ENCODE measurements around the gene GPX3. TPM values are rescaled to one million over a fixed set of nuclear protein-coding genes. Genes with fewer than 3 reads are reported as not detected.
A peak's percentile ranks its signal among the peaks of the same experiment; 100 is the strongest.

Gene GPX3
- total RNA-seq, 1 donor from 2014 or later, result 8.6 TPM

- DNase-seq (ENCODE audit: low read depth in 2 of 2), result no peak
These were observed 13.0 kb downstream of the GPX3 start for GRCh38 chr5:151033217-151033934.

GRCh38 chr5:151034422-151035379 lies 14.3 kb downstream of the GPX3 start:
- peak in 1 of 2 donors; percentile 42 for DNase-seq (ENCODE audit: low read depth in 2 of 2)

- no peak for DNase-seq (ENCODE audit: low read depth in 2 of 2)
These were observed 16.2 kb downstream of the GPX3 start for GRCh38 chr5:151036556-151036955.

GRCh38 chr5:151037561-151038411 lies 17.4 kb downstream of the GPX3 start:
- peak; percentile 61 to 79 for DNase-seq (ENCODE audit: low read depth in 2 of 2)

- DNase-seq (ENCODE audit: low read depth in 2 of 2), result no peak
These were observed 18.0 kb downstream of the GPX3 start for GRCh38 chr5:151038412-151038745.

- DNase-seq (ENCODE audit: low read depth in 2 of 2), result peak in 1 of 2 donors; percentile 76
These were observed 18.4 kb downstream of the GPX3 start for GRCh38 chr5:151038801-151039238.

- no peak for DNase-seq (ENCODE audit: low read depth in 2 of 2)
These were observed 19.3 kb downstream of the GPX3 start for GRCh38 chr5:151039665-151040064.

- no peak for DNase-seq (ENCODE audit: low read depth in 2 of 2)
These were observed 19.9 kb downstream of the GPX3 start for GRCh38 chr5:151040211-151040747.

- no peak for DNase-seq (ENCODE audit: low read depth in 2 of 2)
These were observed 21.3 kb downstream of the GPX3 start for GRCh38 chr5:151041577-151042268.

GRCh38 chr5:151042453-151043093 lies 22.2 kb downstream of the GPX3 start:
- DNase-seq (ENCODE audit: low read depth in 2 of 2), result no peak

- DNase-seq (ENCODE audit: low read depth in 2 of 2), result peak in 1 of 2 donors; percentile 34
These were observed 27.5 kb downstream of the GPX3 start for GRCh38 chr5:151047814-151048425.

GRCh38 chr5:151048526-151048925 lies 28.1 kb downstream of the GPX3 start:
- DNase-seq (ENCODE audit: low read depth in 2 of 2), result peak in 1 of 2 donors; percentile 35

GRCh38 chr5:151051066-151051930 lies 30.9 kb downstream of the GPX3 start:
- DNase-seq (ENCODE audit: low read depth in 2 of 2), result peak; percentile 63 to 85

GRCh38 chr5:151051931-151052608 lies 31.7 kb downstream of the GPX3 start:
- DNase-seq (ENCODE audit: low read depth in 2 of 2), result no peak

- no peak for DNase-seq (ENCODE audit: low read depth in 2 of 2)
These were observed 32.4 kb downstream of the GPX3 start for GRCh38 chr5:151052836-151053235.

GRCh38 chr5:151053796-151054462 lies 33.5 kb downstream of the GPX3 start:
- no peak for DNase-seq (ENCODE audit: low read depth in 2 of 2)

- no peak for DNase-seq (ENCODE audit: low read depth in 2 of 2)
These were observed 34.3 kb downstream of the GPX3 start for GRCh38 chr5:151054709-151055108.

GRCh38 chr5:151055336-151055735 lies 34.9 kb downstream of the GPX3 start:
- no peak for DNase-seq (ENCODE audit: low read depth in 2 of 2)

Data from dermis microvascular lymphatic vessel endothelial cell (primary cell).